Lung (tissue), 12 donors: ENCODE data around the gene DACT3. TPM values are rescaled to one million over a fixed set of nuclear protein-coding genes. Genes with fewer than 3 reads are reported as not detected.

Experiments used
- ATAC-seq: fragments of 200-7000 bp; cut with Tn5 transposase; one replicate; pipeline ENCODE4 v1.9.1; 2020; ENCODE audit warnings: moderate number of reproducible peaks; ENCODE audit not compliant: insufficient read depth, low FRiP score
- DNase-seq, 3 donors: peaks; one replicate each; pipeline ENCODE4 v3.0.0-alpha.2; 2013 to 2017
- H3K27ac ChIP-seq, 2 donors: one replicate each; pipeline ENCODE4 v1.5.1; 2013; ENCODE audit warnings: mild to moderate bottlenecking in 2 of 2, moderate library complexity in 2 of 2, control low read depth in 1 of 2, inconsistent platforms in 1 of 2, low read depth in 1 of 2, low read length in 1 of 2
- H3K27me3 ChIP-seq, 3 donors: one replicate each; pipeline ENCODE4 v1.5.1; 2013; ENCODE audit warnings: low read length in 2 of 3; ENCODE audit not compliant: control insufficient read depth in 3 of 3, insufficient read depth in 3 of 3
- H3K36me3 ChIP-seq, 4 donors: one replicate each; pipeline ENCODE4 v1.5.1; 2013; ENCODE audit warnings: low read length in 4 of 4, mild to moderate bottlenecking in 1 of 4, moderate library complexity in 1 of 4; ENCODE audit not compliant: control insufficient read depth in 4 of 4, insufficient read depth in 4 of 4
- H3K4me1 ChIP-seq, 5 donors: one replicate each; pipeline ENCODE4 v1.5.1; 2013; ENCODE audit warnings: low read length in 5 of 5, mild to moderate bottlenecking in 2 of 5, moderate library complexity in 1 of 5; ENCODE audit not compliant: control insufficient read depth in 5 of 5, insufficient read depth in 5 of 5
- H3K4me3 ChIP-seq: one replicate; pipeline ENCODE4 v1.5.1; 2013; ENCODE audit warnings: mild to moderate bottlenecking, control low read depth, moderate library complexity
- H3K9ac ChIP-seq, 2 donors: one replicate each; pipeline ENCODE4 v1.5.1; 2013; ENCODE audit warnings: low read length in 2 of 2, control low read depth in 1 of 2; ENCODE audit not compliant: insufficient read depth in 1 of 2
- H3K9me3 ChIP-seq, 4 donors: one replicate each; pipeline ENCODE4 v1.5.1; 2013; ENCODE audit warnings: low read length in 3 of 4, mild to moderate bottlenecking in 1 of 4, moderate library complexity in 1 of 4; ENCODE audit not compliant: control insufficient read depth in 4 of 4, insufficient read depth in 3 of 4
- CTCF ChIP-seq: IDR thresholded peaks from 2 replicates; pipeline ENCODE4 v1.5.1; 2012; ENCODE audit warnings: mild to moderate bottlenecking; ENCODE audit errors: control extremely low read depth, extremely low read depth
- WGBS, 2 donors: extraction: QIAGEN DNeasy Blood & Tissue Kit; methylation state at CpG; one replicate each; pipeline ENCODE4 v1.1.7; 2013; 5-methylcytosine and 5-hydroxymethylcytosine counted together
- polyA plus RNA-seq, 2 donors: library from polyadenylated mRNA; stranded (reverse); fragments of 200-250 nt; gene quantifications; one replicate each; pipeline ENCODE4 v1.2.1, GENCODE V29; 2013
- total RNA-seq, 2 donors: library from RNA; depleted of rRNA in 1 of 2; stranded (reverse); fragments of >200 nt in 1 of 2; gene quantifications; one replicate each; pipeline ENCODE4 v1.2.1, GENCODE V29; 2014 to 2021
- donor health status: control.
- donor health status: control.
- donor health status: Bipolar disorder and iron deficiency.
- donor health status: healthy.
- donor health status: DM: yes; HTN: yes; CAD: no.

The DACT3 gene
- total and polyA plus RNA-seq, 4 donors = 2.8 to 14.0 (median 5.8) TPM

- H3K27me3 ChIP-seq = peaks cover 0 to 3% (median 0%) of the 10 kb centered on the region in 3 donors
- whole genome bisulfite sequencing, 2 donors = 76 to 79% methylated on average over 3 of the region's 3 CpGs
- peaks cover 0 to 67% (median 18%) of the 10 kb centered on the region in 5 donors for H3K4me1 ChIP-seq
- peak overlapping the region in 1 of 2 donors; percentile 8 for H3K27ac ChIP-seq
- no peak overlapping the region for H3K4me3 ChIP-seq
- no peak for TF ChIP-seq CTCF
- no peak for ATAC-seq
- no peaks in the 10 kb centered on the region for H3K9me3 ChIP-seq
- no peaks in the 10 kb centered on the region for H3K36me3 ChIP-seq
- H3K9ac ChIP-seq = no peak overlapping the region
- DNase-seq = no peak
Observed at GRCh38 chr19:46620267-46620666, 40.7 kb downstream of the DACT3 start.

- Histone ChIP-seq H3K36me3 (no peaks in the 10 kb centered on the region), H3K4me1 (peaks cover 0 to 54% (median 11%) of the 10 kb centered on the region in 5 donors), H3K9me3 (no peaks in the 10 kb centered on the region), H3K27ac (no peak overlapping the region), H3K27me3 (peaks cover 0 to 3% (median 0%) of the 10 kb centered on the region in 3 donors), H3K4me3 (no peak overlapping the region), H3K9ac (peak overlapping the region in 1 of 2 donors; percentile 38)
- ATAC-seq = no peak
- DNase-seq = peak; percentile 53 to 94 (median 91)
- 25 to 29% methylated on average over 9 of the region's 9 CpGs for WGBS, 2 donors
- no peak for TF ChIP-seq CTCF
Observed at GRCh38 chr19:46618670-46619231, 42.2 kb downstream of the DACT3 start.

GRCh38 chr19:46617601-46618000, 43.4 kb downstream of the DACT3 start:
- ATAC-seq (no peak), DNase-seq (no peak)
- no peaks in the 10 kb centered on the region for H3K36me3 ChIP-seq
- peaks cover 0 to 50% (median 10%) of the 10 kb centered on the region in 5 donors for H3K4me1 ChIP-seq
- no peak overlapping the region for H3K4me3 ChIP-seq
- WGBS, 2 donors = 84 to 89% methylated on average over 6 of the region's 6 CpGs
- H3K27me3 ChIP-seq = peaks cover 0 to 3% (median 0%) of the 10 kb centered on the region in 3 donors
- no peak overlapping the region for H3K9ac ChIP-seq
- no peak for TF ChIP-seq CTCF
- no peak overlapping the region for H3K27ac ChIP-seq
- H3K9me3 ChIP-seq = no peaks in the 10 kb centered on the region
